Nephron progenitor cell (in vitro differentiated cells): ENCODE data around the gene ITGAD.

Experiments
- DNase-seq: peaks from one replicate; pipeline ENCODE4 v3.0.0; 2021
- H3K27ac Mint-ChIP-seq: 2 replicates; pipeline ENCODE4 v1.8.0; 2021; ENCODE audit warnings: mild to moderate bottlenecking, moderate library complexity, mixed read lengths
- H3K27me3 Mint-ChIP-seq: 2 replicates; pipeline ENCODE4 v1.8.0; 2021; ENCODE audit warnings: mild to moderate bottlenecking, low read depth, mixed read lengths; ENCODE audit not compliant: poor library complexity
- H3K36me3 Mint-ChIP-seq: 2 replicates; pipeline ENCODE4 v1.8.0; 2021; ENCODE audit warnings: low read depth, mixed read lengths
- H3K4me1 Mint-ChIP-seq: 2 replicates; pipeline ENCODE4 v1.8.0; 2021; ENCODE audit warnings: mixed read lengths
- H3K4me3 Mint-ChIP-seq: 2 replicates; pipeline ENCODE4 v1.8.0; 2021; ENCODE audit warnings: mild to moderate bottlenecking, moderate library complexity, mixed read lengths
- H3K9me3 Mint-ChIP-seq: 2 replicates; pipeline ENCODE4 v1.8.0; 2021; ENCODE audit warnings: mild to moderate bottlenecking, moderate library complexity, mixed read lengths
- TF ChIP-seq, protein P1 (sequence below): fragments of 200-600 bp; sonication (generic); IDR thresholded peaks from 2 replicates; pipeline ENCODE4 v1.5.0; 2021; ENCODE audit warnings: antibody characterized with exemption

The ITGAD gene

GRCh38 chr16:31380201-31380600 is 12.9 kb upstream of the ITGAD start:
- no peak overlapping the region for H3K4me3 Mint-ChIP-seq
- H3K36me3 Mint-ChIP-seq: no peaks in the 10 kb centered on the region
- peaks cover 44% of the 10 kb centered on the region for H3K27me3 Mint-ChIP-seq
- H3K27ac Mint-ChIP-seq: no peak overlapping the region
- DNase-seq: no peak
- no peaks in the 10 kb centered on the region for H3K4me1 Mint-ChIP-seq
- TF ChIP-seq, protein P1, sequence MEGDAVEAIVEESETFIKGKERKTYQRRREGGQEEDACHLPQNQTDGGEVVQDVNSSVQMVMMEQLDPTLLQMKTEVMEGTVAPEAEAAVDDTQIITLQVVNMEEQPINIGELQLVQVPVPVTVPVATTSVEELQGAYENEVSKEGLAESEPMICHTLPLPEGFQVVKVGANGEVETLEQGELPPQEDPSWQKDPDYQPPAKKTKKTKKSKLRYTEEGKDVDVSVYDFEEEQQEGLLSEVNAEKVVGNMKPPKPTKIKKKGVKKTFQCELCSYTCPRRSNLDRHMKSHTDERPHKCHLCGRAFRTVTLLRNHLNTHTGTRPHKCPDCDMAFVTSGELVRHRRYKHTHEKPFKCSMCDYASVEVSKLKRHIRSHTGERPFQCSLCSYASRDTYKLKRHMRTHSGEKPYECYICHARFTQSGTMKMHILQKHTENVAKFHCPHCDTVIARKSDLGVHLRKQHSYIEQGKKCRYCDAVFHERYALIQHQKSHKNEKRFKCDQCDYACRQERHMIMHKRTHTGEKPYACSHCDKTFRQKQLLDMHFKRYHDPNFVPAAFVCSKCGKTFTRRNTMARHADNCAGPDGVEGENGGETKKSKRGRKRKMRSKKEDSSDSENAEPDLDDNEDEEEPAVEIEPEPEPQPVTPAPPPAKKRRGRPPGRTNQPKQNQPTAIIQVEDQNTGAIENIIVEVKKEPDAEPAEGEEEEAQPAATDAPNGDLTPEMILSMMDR: no peak
- peaks cover 5% of the 10 kb centered on the region for H3K9me3 Mint-ChIP-seq

GRCh38 chr16:31382485-31383161 is 10.5 kb upstream of the ITGAD start:
- H3K27ac Mint-ChIP-seq: no peak overlapping the region
- H3K4me1 Mint-ChIP-seq: no peaks in the 10 kb centered on the region
- no peaks in the 10 kb centered on the region for H3K9me3 Mint-ChIP-seq
- no peaks in the 10 kb centered on the region for H3K36me3 Mint-ChIP-seq
- DNase-seq: peak; percentile 77
- TF ChIP-seq, protein P1: peak; percentile 78
- no peak overlapping the region for H3K4me3 Mint-ChIP-seq
- peaks cover 36% of the 10 kb centered on the region for H3K27me3 Mint-ChIP-seq

- no peak overlapping the region for H3K4me3 Mint-ChIP-seq
- no peaks in the 10 kb centered on the region for H3K4me1 Mint-ChIP-seq
- no peak for DNase-seq
- H3K27ac Mint-ChIP-seq: no peak overlapping the region
- peaks cover 19% of the 10 kb centered on the region for H3K27me3 Mint-ChIP-seq
- no peaks in the 10 kb centered on the region for H3K36me3 Mint-ChIP-seq
- no peaks in the 10 kb centered on the region for H3K9me3 Mint-ChIP-seq
- TF ChIP-seq, protein P1: no peak
Measured at GRCh38 chr16:31385680-31386079, 7.5 kb upstream of the ITGAD start.

DNA sequence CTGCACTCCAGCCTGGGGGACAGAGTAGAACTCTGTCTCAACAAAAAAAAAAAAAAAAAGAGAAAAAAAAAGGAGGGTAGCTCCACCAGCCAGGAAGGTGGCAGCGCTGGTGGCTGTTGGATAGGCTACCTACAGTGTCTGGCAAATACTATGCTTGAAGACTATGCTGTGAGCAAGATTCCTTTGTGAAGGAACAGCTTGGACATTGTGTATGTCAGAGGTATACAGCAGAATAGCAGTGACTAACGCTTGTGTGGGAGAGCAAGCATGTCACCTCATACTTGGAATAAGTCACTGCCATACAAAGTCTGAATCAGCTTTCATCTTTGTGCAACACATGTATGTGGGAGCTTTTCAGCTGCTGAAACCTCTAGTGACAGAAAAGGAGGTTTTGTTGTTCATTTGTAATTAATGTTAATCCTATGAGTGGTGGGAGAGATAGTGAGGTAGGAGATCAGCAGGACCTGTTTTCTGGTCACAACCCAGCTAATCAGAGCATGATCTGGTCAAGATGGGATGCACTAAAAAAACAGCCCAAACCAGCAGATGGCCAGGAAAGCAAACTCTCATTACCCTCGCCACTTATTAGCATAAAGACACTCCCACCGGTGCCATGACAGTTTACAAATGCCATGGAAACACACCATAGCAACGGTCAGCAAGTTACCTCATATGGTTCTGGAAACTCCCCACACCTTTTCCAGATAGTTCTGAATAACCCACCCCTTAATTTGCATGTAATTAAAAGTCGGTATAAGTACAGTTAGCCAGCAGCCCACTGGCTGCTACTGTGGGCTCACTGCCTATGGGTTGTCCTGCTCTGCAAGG is 6.8 kb upstream of the ITGAD start:
- TF ChIP-seq, protein P1: no peak
- Mint-ChIP-seq H3K27ac (no peak overlapping the region), H3K36me3 (no peaks in the 10 kb centered on the region), H3K9me3 (no peaks in the 10 kb centered on the region), H3K4me1 (no peaks in the 10 kb centered on the region), H3K27me3 (peaks cover 16% of the 10 kb centered on the region), H3K4me3 (no peak overlapping the region)
- DNase-seq: no peak

DNA sequence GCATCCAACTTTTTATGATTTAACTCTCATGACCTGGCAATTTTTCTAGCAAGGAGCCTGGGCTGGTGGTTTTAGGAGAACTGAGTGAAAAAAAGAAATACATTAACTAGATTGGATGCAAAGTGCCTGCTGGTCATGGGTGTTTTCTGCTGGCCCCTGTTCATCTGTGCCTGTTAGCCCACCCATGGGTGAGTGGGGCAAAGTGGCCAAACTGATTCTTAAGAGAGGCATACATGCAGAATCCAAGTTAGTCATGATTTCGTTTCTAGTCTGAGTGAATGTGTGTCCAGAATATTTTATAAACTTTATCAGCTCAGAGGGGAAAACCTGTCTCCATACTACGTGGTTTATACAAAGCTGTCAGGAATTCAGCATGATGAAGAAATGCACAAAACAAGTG is 4.6 kb upstream of the ITGAD start:
- DNase-seq: no peak
- Mint-ChIP-seq H3K27me3 (peaks cover 17% of the 10 kb centered on the region), H3K4me1 (peaks cover 7% of the 10 kb centered on the region), H3K4me3 (no peak overlapping the region), H3K36me3 (no peaks in the 10 kb centered on the region), H3K27ac (no peak overlapping the region), H3K9me3 (no peaks in the 10 kb centered on the region)
- TF ChIP-seq, protein P1: no peak
